Neuronal stem cell (in vitro differentiated cells): ENCODE data around the gene PBX2.
"Not testable (repeated sequence)": the region's sequence is repeated elsewhere in the genome, so short reads cannot be mapped to it uniquely, and the experiment has no call there.

Experiments used
- DNase-seq: peaks from one replicate; pipeline ENCODE4 v3.0.0-alpha.2; 2013; ENCODE audit warnings: low spot score
- H2AFZ ChIP-seq: one replicate; pipeline ENCODE4 v1.6.1; 2013; ENCODE audit warnings: mild to moderate bottlenecking, low read length, inconsistent platforms
- H2AK5ac ChIP-seq: 2 replicates; pipeline ENCODE4 v1.6.1; 2013; ENCODE audit warnings: low read depth, mild to moderate bottlenecking, inconsistent platforms, low read length, moderate library complexity, mixed read lengths
- H2BK120ac ChIP-seq: 2 replicates; pipeline ENCODE4 v1.6.1; 2013; ENCODE audit warnings: low read depth, mild to moderate bottlenecking, inconsistent platforms, low read length, moderate library complexity, mixed read lengths
- H2BK12ac ChIP-seq: one replicate; pipeline ENCODE4 v1.6.1; 2013; ENCODE audit warnings: low read length, inconsistent platforms
- H2BK15ac ChIP-seq: 2 replicates; pipeline ENCODE4 v1.6.1; 2013; ENCODE audit warnings: mild to moderate bottlenecking, low read length, inconsistent platforms, mixed read lengths
- H2BK5ac ChIP-seq: one replicate; pipeline ENCODE4 v1.6.1; 2013; ENCODE audit warnings: inconsistent platforms, mild to moderate bottlenecking, low read length, moderate library complexity
- H3K14ac ChIP-seq: one replicate; pipeline ENCODE4 v1.6.1; 2013; ENCODE audit warnings: low read length, inconsistent platforms
- H3K18ac ChIP-seq: 2 replicates; pipeline ENCODE4 v1.6.1; 2013; ENCODE audit warnings: low read length, inconsistent platforms
- H3K23ac ChIP-seq: 2 replicates; pipeline ENCODE4 v1.6.1; 2013; ENCODE audit warnings: low read depth, mild to moderate bottlenecking, mixed read lengths, low read length, inconsistent platforms; ENCODE audit not compliant: poor library complexity
- H3K27ac ChIP-seq: replicated peaks from 3 replicates; pipeline ENCODE4 v1.5.1; 2013; ENCODE audit warnings: low read length, inconsistent platforms
- H3K27me3 ChIP-seq, 3 experiments: 2 replicates each; pipeline ENCODE4 v1.6.1; 2013; ENCODE audit warnings: low read length in 3 of 3, mild to moderate bottlenecking in 2 of 3, inconsistent platforms in 1 of 3, low read depth in 1 of 3, mixed read lengths in 1 of 3, moderate library complexity in 1 of 3; ENCODE audit not compliant: control insufficient read depth in 3 of 3, insufficient read depth in 3 of 3
- H3K36me3 ChIP-seq, 2 donors: replicated peaks in 1 of 2; 2 replicates each; pipeline ENCODE4 v1.6.1; 2013; ENCODE audit warnings: low read length in 2 of 2; ENCODE audit not compliant: control insufficient read depth in 2 of 2, insufficient read depth in 2 of 2
- H3K4ac ChIP-seq: 2 replicates; pipeline ENCODE4 v1.6.1; 2013; ENCODE audit warnings: inconsistent platforms, mild to moderate bottlenecking, low read length, moderate library complexity
- H3K4me1 ChIP-seq, 2 donors: 1 replicate in 1 of 2; 2 replicates in 1 of 2; pipeline ENCODE4 v1.6.1; 2013; ENCODE audit warnings: low read length in 2 of 2, low read depth in 1 of 2; ENCODE audit not compliant: control insufficient read depth in 2 of 2, insufficient read depth in 1 of 2
- H3K4me2 ChIP-seq: one replicate; pipeline ENCODE4 v1.6.1; 2013; ENCODE audit warnings: mild to moderate bottlenecking, low read length, inconsistent platforms; ENCODE audit not compliant: insufficient read depth, poor library complexity, severe bottlenecking
- H3K4me3 ChIP-seq, 2 donors: 2 replicates each; pipeline ENCODE4 v1.5.1; 2013; ENCODE audit warnings: low read length in 2 of 2, mild to moderate bottlenecking in 2 of 2, inconsistent platforms in 1 of 2, moderate library complexity in 1 of 2
- H3K79me1 ChIP-seq: one replicate; pipeline ENCODE4 v1.6.1; 2013; ENCODE audit warnings: low read depth, mild to moderate bottlenecking, inconsistent platforms, low read length, moderate library complexity
- H3K9ac ChIP-seq: one replicate; pipeline ENCODE4 v1.6.1; 2013; ENCODE audit warnings: mild to moderate bottlenecking, low read depth, low read length, inconsistent platforms; ENCODE audit not compliant: poor library complexity
- H3K9me3 ChIP-seq, 2 donors: replicated peaks in 1 of 2; 2 replicates each; pipeline versions ENCODE3 to v1.6.1; 2013; ENCODE audit warnings: low read length in 2 of 2, mild to moderate bottlenecking in 2 of 2, inconsistent platforms in 1 of 2, low read depth in 1 of 2, mixed read lengths in 1 of 2, moderate library complexity in 1 of 2; ENCODE audit not compliant: control insufficient read depth in 2 of 2, insufficient read depth in 1 of 2
- H4K8ac ChIP-seq: one replicate; pipeline ENCODE4 v1.6.1; 2013; ENCODE audit warnings: low read depth, mild to moderate bottlenecking, inconsistent platforms, low read length, moderate library complexity
- H4K91ac ChIP-seq: one replicate; pipeline ENCODE4 v1.6.1; 2013; ENCODE audit warnings: low read length, low read depth, mild to moderate bottlenecking, inconsistent platforms; ENCODE audit not compliant: poor library complexity
- WGBS, 2 donors: extraction: QIAGEN DNeasy Blood & Tissue Kit; methylation state at CpG; one replicate each; pipeline ENCODE4 v1.1.7; 2013; ENCODE audit warnings: missing lambda C conversion rate in 2 of 2, mixed read lengths in 1 of 2; ENCODE audit not compliant: insufficient read length in 2 of 2, insufficient replicate concordance in 1 of 2; ENCODE audit errors: extremely low coverage in 2 of 2; 5-methylcytosine and 5-hydroxymethylcytosine counted together

The PBX2 gene

DNA sequence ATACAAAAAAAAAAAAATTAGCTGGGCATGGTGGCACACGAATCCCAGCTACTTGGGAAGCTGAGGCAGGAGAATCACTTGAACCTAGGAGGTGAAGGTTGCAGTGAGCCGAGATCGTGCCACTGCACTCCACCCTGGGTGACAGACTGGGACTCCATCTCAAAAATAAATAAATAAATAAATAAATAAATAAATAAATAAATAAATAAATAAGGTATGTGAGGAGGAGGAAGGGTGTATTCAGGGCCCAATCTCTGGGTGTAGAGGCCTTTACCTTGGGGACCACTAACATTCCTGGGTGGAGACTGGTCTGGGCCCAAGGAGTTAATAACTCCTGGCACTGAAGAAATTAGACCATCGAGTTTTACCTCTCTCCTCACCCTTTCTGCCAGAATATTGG, 21.4 kb upstream of the PBX2 start:
- H3K4me1 ChIP-seq, H2BK120ac ChIP-seq, H3K14ac ChIP-seq, H4K91ac ChIP-seq, H3K4me2 ChIP-seq, H3K23ac ChIP-seq, H3K27ac ChIP-seq, H2AK5ac ChIP-seq, H3K9ac ChIP-seq, H3K18ac ChIP-seq, H2AFZ ChIP-seq, H4K8ac ChIP-seq, H3K4me3 ChIP-seq, H2BK12ac ChIP-seq, H2BK5ac ChIP-seq, H2BK15ac ChIP-seq, H3K36me3 ChIP-seq, H3K4ac ChIP-seq, H3K9me3 ChIP-seq, DNase-seq, H3K79me1 ChIP-seq: not testable (repeated sequence)
- no CpG with 5 or more reads among the region's 4 CpGs for WGBS, 2 donors
- H3K27me3 ChIP-seq: peaks cover 0 to 18% (median 0%) of the 10 kb centered on the region in 3 experiments

GRCh38 chr6:32210191-32210601, 20.2 kb upstream of the PBX2 start:
- Histone ChIP-seq H2BK12ac (no peak overlapping the region), H3K9ac (no peak overlapping the region), H2BK5ac (no peak overlapping the region), H3K36me3 (no peaks in the 10 kb centered on the region), H3K4ac (no peak overlapping the region), H2BK120ac (no peak overlapping the region), H3K14ac (no peak overlapping the region), H3K4me2 (no peak overlapping the region), H3K79me1 (no peaks in the 10 kb centered on the region), H3K18ac (no peak overlapping the region), H2AK5ac (no peak overlapping the region), H3K9me3 (no peaks in the 10 kb centered on the region), H4K91ac (no peak overlapping the region), H2AFZ (no peak overlapping the region), H3K4me1 (no peaks in the 10 kb centered on the region), H3K4me3 (no peak overlapping the region), H3K23ac (no peak overlapping the region), H3K27ac (no peak overlapping the region), H4K8ac (no peak overlapping the region), H2BK15ac (no peak overlapping the region), H3K27me3 (peaks cover 0 to 14% (median 0%) of the 10 kb centered on the region in 3 experiments)
- DNase-seq: no peak
- no CpG with 5 or more reads among the region's 5 CpGs for WGBS, 2 donors

DNA sequence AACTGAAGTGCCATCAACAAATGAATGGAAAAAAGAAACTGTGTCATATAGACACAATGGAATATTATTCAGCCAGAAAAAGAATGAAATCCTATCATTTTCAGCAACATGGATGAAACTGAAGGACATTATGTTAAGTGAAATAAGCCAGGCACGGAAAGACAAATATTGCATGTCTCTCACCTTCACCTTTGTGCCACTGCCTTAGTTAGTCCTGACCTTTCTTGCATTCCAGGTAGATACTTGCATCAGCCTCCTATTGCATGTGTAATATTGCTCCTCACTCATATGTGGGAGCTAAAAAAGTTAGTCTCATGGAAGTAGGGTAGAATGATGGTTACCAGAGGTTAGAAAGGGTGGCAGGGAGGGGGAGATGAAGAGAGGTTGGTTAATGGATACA, 19.0 kb upstream of the PBX2 start:
- Histone ChIP-seq H3K36me3 (no peaks in the 10 kb centered on the region), H2BK15ac (no peak overlapping the region), H3K4ac (no peak overlapping the region), H3K18ac (no peak overlapping the region), H2BK120ac (no peak overlapping the region), H3K9ac (no peak overlapping the region), H4K8ac (no peak overlapping the region), H2AK5ac (no peak overlapping the region), H3K27me3 (peaks cover 0 to 9% (median 0%) of the 10 kb centered on the region in 3 experiments), H3K27ac (no peak overlapping the region), H3K14ac (no peak overlapping the region), H2BK12ac (no peak overlapping the region), H3K79me1 (no peaks in the 10 kb centered on the region), H3K4me1 (peaks cover 0 to 2% of the 10 kb centered on the region in 2 donors), H3K4me2 (no peak overlapping the region), H3K4me3 (no peak overlapping the region), H3K23ac (no peak overlapping the region), H2AFZ (no peak overlapping the region), H4K91ac (no peak overlapping the region), H3K9me3 (no peaks in the 10 kb centered on the region), H2BK5ac (no peak overlapping the region)
- DNase-seq: no peak
- WGBS, 2 donors: no CpG with 5 or more reads among the region's 1 CpG

- Histone ChIP-seq H3K4me3 (no peak overlapping the region), H3K27ac (no peak overlapping the region), H2AK5ac (no peak overlapping the region), H4K91ac (no peak overlapping the region), H2AFZ (no peak overlapping the region), H4K8ac (no peak overlapping the region), H3K4me1 (peaks cover 7 to 12% of the 10 kb centered on the region in 2 donors), H3K79me1 (no peaks in the 10 kb centered on the region), H3K14ac (no peak overlapping the region), H3K9me3 (no peaks in the 10 kb centered on the region), H2BK12ac (no peak overlapping the region), H2BK5ac (no peak overlapping the region), H3K23ac (no peak overlapping the region), H3K9ac (no peak overlapping the region), H3K4me2 (no peak overlapping the region), H3K36me3 (no peaks in the 10 kb centered on the region), H2BK15ac (no peak overlapping the region), H2BK120ac (no peak overlapping the region), H3K27me3 (no peaks in the 10 kb centered on the region), H3K18ac (no peak overlapping the region), H3K4ac (no peak overlapping the region)
- WGBS, 2 donors: no CpG with 5 or more reads among the region's 3 CpGs
- DNase-seq: no peak
Observed at GRCh38 chr6:32204268-32204715, 14.3 kb upstream of the PBX2 start.
